ENCODE results near the gene ACBD6. TPM values are rescaled to one million over a fixed set of nuclear protein-coding genes. Genes with fewer than 3 reads are reported as not detected.

The ACBD6 gene
- polyA plus RNA-seq, 3 donors = 68.9 to 79.7 (median 71.2) TPM

GRCh38 chr1:180533266-180533987 is 31.1 kb upstream of the ACBD6 start:
- DNase-seq (ENCODE audit: extremely low read depth in 1 of 11, low read depth in 9 of 11, low spot score in 4 of 11) = peak in 10 of 11 donors; percentile 29 to 73 (median 53)

DNA sequence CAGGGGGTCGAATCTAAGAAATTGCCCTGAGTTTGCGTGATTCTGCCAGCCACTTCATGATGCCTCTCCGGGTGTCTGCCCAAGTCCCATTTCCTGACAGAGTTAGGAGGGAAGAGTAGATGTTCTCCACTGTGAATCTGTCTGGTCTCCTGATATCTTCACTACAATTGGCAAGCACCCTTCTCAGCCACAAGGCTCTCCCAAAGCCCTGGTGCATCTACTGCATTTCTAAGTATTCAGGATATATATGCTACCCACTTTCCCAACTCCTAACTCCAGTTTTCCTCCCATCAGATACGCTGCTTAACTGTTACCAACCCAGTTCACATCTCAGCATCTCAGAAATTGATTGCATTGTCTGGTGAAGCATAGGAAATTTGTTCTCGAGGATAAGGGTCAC is 30.5 kb upstream of the ACBD6 start:
- DNase-seq (ENCODE audit: extremely low read depth in 1 of 11, low read depth in 9 of 11, low spot score in 4 of 11) = no peak

GRCh38 chr1:180530501-180530900 is 28.1 kb upstream of the ACBD6 start:
- no peak for DNase-seq (ENCODE audit: extremely low read depth in 1 of 11, low read depth in 9 of 11, low spot score in 4 of 11)

GRCh38 chr1:180528868-180529470 is 26.6 kb upstream of the ACBD6 start:
- DNase-seq (ENCODE audit: extremely low read depth in 1 of 11, low read depth in 9 of 11, low spot score in 4 of 11) = no peak

- DNase-seq (ENCODE audit: extremely low read depth in 1 of 11, low read depth in 9 of 11, low spot score in 4 of 11) = no peak
Observed at GRCh38 chr1:180527101-180527669, 24.8 kb upstream of the ACBD6 start.

- DNase-seq (ENCODE audit: extremely low read depth in 1 of 11, low read depth in 9 of 11, low spot score in 4 of 11) = no peak
Observed at GRCh38 chr1:180525715-180526039, 23.3 kb upstream of the ACBD6 start.

DNA sequence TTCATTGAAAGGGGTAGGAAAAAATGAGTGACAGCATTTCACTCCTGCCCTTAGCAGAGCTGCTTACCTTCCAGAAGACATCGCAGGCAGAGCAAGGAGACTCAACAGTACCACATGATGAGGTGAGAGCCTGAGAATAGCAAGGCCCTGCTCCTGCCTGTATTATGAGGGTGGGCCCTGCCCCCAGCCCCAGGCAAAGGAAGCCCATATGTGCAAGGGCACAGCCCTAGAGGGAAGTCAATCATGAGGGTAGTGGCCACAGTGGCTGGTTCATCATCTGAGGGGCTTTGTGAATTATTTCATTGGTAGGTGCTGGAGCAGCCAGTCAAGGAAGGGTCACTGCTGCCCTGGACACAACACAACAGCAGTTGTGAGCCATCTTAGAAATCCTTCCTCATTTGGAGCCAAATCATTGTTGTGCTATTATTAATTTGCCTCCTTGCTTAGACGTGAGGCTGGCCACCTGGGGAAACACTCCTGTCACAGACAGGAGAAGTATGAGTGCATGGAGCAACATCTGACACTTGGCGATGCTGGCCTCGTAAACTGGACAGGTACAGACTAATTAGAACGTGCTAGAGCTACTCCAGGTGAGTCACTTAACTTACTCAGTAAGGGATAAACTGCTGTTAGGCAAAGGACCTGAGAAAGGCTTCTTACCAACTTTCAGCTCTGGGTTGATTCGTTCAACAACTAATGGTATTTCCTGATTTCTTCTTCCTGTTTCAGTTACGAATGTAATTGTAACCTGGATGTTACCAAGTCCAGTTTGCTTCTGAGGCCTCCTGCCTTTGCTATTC is 22.7 kb upstream of the ACBD6 start:
- DNase-seq (ENCODE audit: extremely low read depth in 1 of 11, low read depth in 9 of 11, low spot score in 4 of 11) = no peak

DNA sequence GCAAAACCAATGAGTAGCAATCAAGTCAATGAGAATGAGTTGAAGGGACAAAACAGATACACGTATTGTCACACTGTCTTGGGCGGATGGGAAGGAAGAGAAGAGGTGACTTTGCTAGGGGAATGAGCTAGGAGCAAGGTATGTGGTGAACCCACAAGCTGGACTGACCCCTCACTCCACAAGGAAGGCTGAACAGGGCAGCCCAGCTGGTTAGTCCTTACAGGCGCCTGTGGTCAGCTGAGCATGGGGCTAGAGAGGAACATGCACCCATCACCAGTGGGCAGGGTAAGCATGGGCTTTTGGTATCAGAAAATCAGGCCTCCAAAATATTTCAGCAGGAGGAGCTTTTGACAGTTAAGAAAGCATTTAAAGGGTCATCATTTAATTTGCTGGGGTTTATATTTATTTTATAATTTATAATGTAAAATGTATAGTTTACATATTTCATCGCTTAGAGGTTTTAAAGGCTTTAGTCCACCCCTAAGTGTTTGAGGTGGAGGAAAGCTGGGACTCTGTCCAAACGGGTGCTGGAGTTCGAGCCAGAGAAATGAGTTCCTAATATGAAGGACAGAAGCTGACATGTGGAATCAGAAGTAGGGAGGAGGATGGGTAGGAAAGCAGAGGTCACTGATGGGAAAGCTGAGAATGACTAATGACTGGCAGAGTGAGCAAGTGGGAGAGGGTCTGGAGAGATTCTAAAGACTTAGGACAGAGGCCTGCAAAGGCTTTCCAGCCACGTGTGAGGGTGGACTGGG is 22.0 kb upstream of the ACBD6 start:
- no peak for DNase-seq (ENCODE audit: extremely low read depth in 1 of 11, low read depth in 9 of 11, low spot score in 4 of 11)

DNA sequence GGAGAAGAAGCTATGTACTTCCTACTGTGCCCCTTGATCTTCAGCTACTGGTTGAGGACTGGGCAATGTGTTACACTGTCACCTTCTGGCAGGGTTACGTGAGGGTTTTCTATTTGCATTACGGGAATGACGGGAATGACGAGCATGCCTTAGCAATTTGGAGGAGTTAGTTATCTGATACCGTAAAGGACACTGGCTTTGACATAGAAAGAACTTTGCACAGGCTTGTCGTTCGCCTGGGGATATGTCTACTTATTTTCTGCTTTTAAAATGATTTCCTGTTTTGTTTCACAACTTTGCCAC is 19.8 kb upstream of the ACBD6 start:
- no peak for DNase-seq (ENCODE audit: extremely low read depth in 1 of 11, low read depth in 9 of 11, low spot score in 4 of 11)

GRCh38 chr1:180521474-180522212 is 19.3 kb upstream of the ACBD6 start:
- no peak for DNase-seq (ENCODE audit: extremely low read depth in 1 of 11, low read depth in 9 of 11, low spot score in 4 of 11)

GRCh38 chr1:180519846-180520245 is 17.5 kb upstream of the ACBD6 start:
- DNase-seq (ENCODE audit: extremely low read depth in 1 of 11, low read depth in 9 of 11, low spot score in 4 of 11) = no peak

DNA sequence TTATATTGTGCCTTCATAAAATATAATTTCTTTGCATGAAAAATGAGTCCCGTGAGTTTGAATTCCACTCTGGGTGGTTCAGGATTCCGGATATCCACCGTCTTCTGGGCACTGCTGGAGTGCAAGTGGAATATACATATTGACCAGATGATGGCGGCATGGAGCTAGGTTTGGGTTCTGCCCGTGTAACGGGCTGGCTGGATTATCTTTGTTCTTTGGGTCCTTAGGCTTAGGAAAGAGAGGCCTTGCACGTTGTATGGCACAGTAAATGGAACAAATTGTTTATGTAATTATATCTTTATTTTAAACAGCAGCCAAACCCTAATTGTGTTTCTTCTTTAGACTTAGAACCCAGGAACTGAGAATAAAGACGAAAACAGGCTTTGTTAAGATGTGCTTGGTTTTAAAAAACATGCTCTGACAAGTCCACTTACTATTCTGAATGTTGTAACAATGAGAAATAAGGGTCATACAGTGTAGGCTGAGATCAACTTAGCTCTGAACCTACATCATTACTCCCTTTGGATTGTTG is 13.5 kb upstream of the ACBD6 start:
- peak in 10 of 11 donors; percentile 47 to 77 (median 67) for DNase-seq (ENCODE audit: extremely low read depth in 1 of 11, low read depth in 9 of 11, low spot score in 4 of 11)

GRCh38 chr1:180515364-180515763 is 13.0 kb upstream of the ACBD6 start:
- DNase-seq (ENCODE audit: extremely low read depth in 1 of 11, low read depth in 9 of 11, low spot score in 4 of 11) = no peak

GRCh38 chr1:180513531-180513930 is 11.2 kb upstream of the ACBD6 start:
- DNase-seq (ENCODE audit: extremely low read depth in 1 of 11, low read depth in 9 of 11, low spot score in 4 of 11) = no peak

DNA sequence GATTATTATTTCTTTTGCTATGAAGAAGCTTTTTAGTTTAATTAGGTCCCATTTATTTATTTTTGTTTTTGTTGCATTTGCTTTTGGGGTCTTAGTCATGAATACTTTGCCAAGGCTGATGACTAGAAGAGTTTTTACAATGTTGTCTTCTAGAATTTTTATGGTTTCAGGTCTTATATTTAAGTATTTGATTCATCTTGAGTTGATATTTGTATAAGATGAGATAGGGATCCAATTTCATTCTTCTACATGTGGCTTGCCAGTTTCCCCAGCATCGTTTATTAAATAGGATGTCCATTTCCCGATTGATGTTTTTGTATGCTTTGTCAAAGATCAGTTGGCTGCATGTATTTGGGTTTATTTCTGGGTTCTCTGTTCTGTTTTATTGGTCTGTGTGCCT is 8.5 kb upstream of the ACBD6 start:
- DNase-seq (ENCODE audit: extremely low read depth in 1 of 11, low read depth in 9 of 11, low spot score in 4 of 11) = no peak

GRCh38 chr1:180508725-180509097 is 6.3 kb upstream of the ACBD6 start:
- no peak for DNase-seq (ENCODE audit: extremely low read depth in 1 of 11, low read depth in 9 of 11, low spot score in 4 of 11)

GRCh38 chr1:180507795-180508724 is 5.7 kb upstream of the ACBD6 start:
- DNase-seq (ENCODE audit: extremely low read depth in 1 of 11, low read depth in 9 of 11, low spot score in 4 of 11) = no peak

Measured in renal cortex interstitium (tissue), 11 donors.